ENCODE results near the gene RAMP3.

DNA sequence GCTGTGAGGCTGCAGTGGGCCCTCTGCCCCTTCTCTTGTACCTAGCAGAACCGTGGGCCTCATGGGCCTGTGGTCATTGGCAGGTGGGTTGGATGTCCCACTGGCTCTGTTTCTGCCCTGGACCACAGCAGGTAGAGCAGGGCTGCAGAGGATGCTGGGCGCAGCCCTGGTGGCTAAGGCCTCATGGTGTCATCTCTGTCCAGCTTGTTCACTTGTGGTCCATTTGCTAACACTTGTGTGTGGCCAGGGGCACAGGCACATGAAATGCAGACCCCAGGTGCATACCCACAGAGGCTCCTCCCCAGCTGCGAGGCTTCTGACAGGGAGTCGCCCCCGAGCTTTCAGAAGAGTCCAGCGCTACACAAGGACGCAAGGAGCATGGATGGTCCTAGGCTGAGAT lies 23.7 kb upstream of the RAMP3 start:
- TF ChIP-seq CTCF (IDR thresholded peaks at IDR 0.05; ENCODE audit: insufficient read depth, low read depth, low read length) = no peak
- TF ChIP-seq EZH2 (IDR thresholded peaks at IDR 0.05; ENCODE audit: insufficient read depth, low read length) = no peak

Data from astrocyte (in vitro differentiated cells and primary cell).